ENCODE measurements around the gene BCL2L15.

BCL2L15 gene

GRCh38 chr1:113876176-113876575, 11.2 kb downstream of the BCL2L15 start:
- Histone ChIP-seq H2AFZ (ENCODE audit: low read length) (no peak overlapping the region), H3K4me2 (ENCODE audit: low read depth, low read length) (no peak overlapping the region), H3K79me2 (ENCODE audit: low read length) (no peaks in the 10 kb centered on the region), H3K27me3 (replicated peaks; ENCODE audit: insufficient read depth, low read length) (no peaks in the 10 kb centered on the region), H3K9me3 (replicated peaks; ENCODE audit: insufficient read depth, low read length) (no peaks in the 10 kb centered on the region), H4K20me1 (ENCODE audit: insufficient read depth, low read length) (no peaks in the 10 kb centered on the region), H3K9ac (ENCODE audit: low read length) (no peak overlapping the region), H3K4me3 (ENCODE audit: low read length) (no peak overlapping the region), H3F3A (ENCODE audit: insufficient read depth, low read length) (no peaks in the 10 kb centered on the region; the same call in 1 of the 2 replicates), H3K27ac (ENCODE audit: low read length) (no peak overlapping the region), H3K4me1 (ENCODE audit: low read length) (peaks cover 14% of the 10 kb centered on the region), H3K9me2 (replicated peaks; ENCODE audit: insufficient read depth, low read length) (no peaks in the 10 kb centered on the region), H3K36me3 (replicated peaks; ENCODE audit: insufficient read depth, low read length) (no peaks in the 10 kb centered on the region)
- TF ChIP-seq CTCF (IDR thresholded peaks at IDR 0.05; ENCODE audit: low read length) (no peak), EZH2 (optimal IDR thresholded peaks at IDR 0.05; ENCODE audit: low read depth, low read length) (no peak), EZH2phosphoT487 (IDR thresholded peaks at IDR 0.05; ENCODE audit: low read length) (no peak)
- DNase-seq, result no peak

GRCh38 chr1:113875714-113876113, 11.7 kb downstream of the BCL2L15 start:
- no peak overlapping the region for H3K27ac ChIP-seq (ENCODE audit: low read length)
- H3K9ac ChIP-seq (ENCODE audit: low read length), result no peak overlapping the region

GRCh38 chr1:113874012-113874879, 13.1 kb downstream of the BCL2L15 start:
- no peaks in the 10 kb centered on the region for H3K9me2 ChIP-seq (replicated peaks; ENCODE audit: insufficient read depth, low read length)
- no peaks in the 10 kb centered on the region for H3K79me2 ChIP-seq (ENCODE audit: low read length)
- TF ChIP-seq CTCF (IDR thresholded peaks at IDR 0.05; ENCODE audit: low read length) (peak; percentile 20), EZH2 (optimal IDR thresholded peaks at IDR 0.05; ENCODE audit: low read depth, low read length) (no peak), EZH2phosphoT487 (IDR thresholded peaks at IDR 0.05; ENCODE audit: low read length) (no peak)
- H4K20me1 ChIP-seq (ENCODE audit: insufficient read depth, low read length), result no peaks in the 10 kb centered on the region
- H3F3A ChIP-seq (ENCODE audit: insufficient read depth, low read length), result no peaks in the 10 kb centered on the region; the same call in 1 of the 2 replicates
- H3K36me3 ChIP-seq (replicated peaks; ENCODE audit: insufficient read depth, low read length), result no peaks in the 10 kb centered on the region
- no peak overlapping the region for H3K4me2 ChIP-seq (ENCODE audit: low read depth, low read length)
- no peak overlapping the region for H3K9ac ChIP-seq (ENCODE audit: low read length)
- no peaks in the 10 kb centered on the region for H3K9me3 ChIP-seq (replicated peaks; ENCODE audit: insufficient read depth, low read length)
- peaks cover 14% of the 10 kb centered on the region for H3K4me1 ChIP-seq (ENCODE audit: low read length)
- no peaks in the 10 kb centered on the region for H3K27me3 ChIP-seq (replicated peaks; ENCODE audit: insufficient read depth, low read length)
- no peak overlapping the region for H2AFZ ChIP-seq (ENCODE audit: low read length)
- H3K4me3 ChIP-seq (ENCODE audit: low read length), result no peak overlapping the region
- no peak for DNase-seq
- no peak overlapping the region for H3K27ac ChIP-seq (ENCODE audit: low read length)

More at GRCh38 chr1:113875714-113876113, 11.7 kb downstream of the BCL2L15 start:
- Histone ChIP-seq H3K27me3 (replicated peaks; ENCODE audit: insufficient read depth, low read length) (no peaks in the 10 kb centered on the region), H3K9me2 (replicated peaks; ENCODE audit: insufficient read depth, low read length) (no peaks in the 10 kb centered on the region), H3K4me2 (ENCODE audit: low read depth, low read length) (no peak overlapping the region), H3F3A (ENCODE audit: insufficient read depth, low read length) (no peaks in the 10 kb centered on the region; the same call in 1 of the 2 replicates), H3K36me3 (replicated peaks; ENCODE audit: insufficient read depth, low read length) (no peaks in the 10 kb centered on the region), H3K4me3 (ENCODE audit: low read length) (no peak overlapping the region), H2AFZ (ENCODE audit: low read length) (no peak overlapping the region), H3K4me1 (ENCODE audit: low read length) (peaks cover 14% of the 10 kb centered on the region), H4K20me1 (ENCODE audit: insufficient read depth, low read length) (no peaks in the 10 kb centered on the region), H3K79me2 (ENCODE audit: low read length) (no peaks in the 10 kb centered on the region), H3K9me3 (replicated peaks; ENCODE audit: insufficient read depth, low read length) (no peaks in the 10 kb centered on the region)
- TF ChIP-seq CTCF (IDR thresholded peaks at IDR 0.05; ENCODE audit: low read length), result no peak
- TF ChIP-seq EZH2 (optimal IDR thresholded peaks at IDR 0.05; ENCODE audit: low read depth, low read length), result no peak
- no peak for TF ChIP-seq EZH2phosphoT487 (IDR thresholded peaks at IDR 0.05; ENCODE audit: low read length)
- DNase-seq, result no peak

Data from MM.1S (cell line).